ENCODE data around the gene RAB6D. TPM values are rescaled to one million over a fixed set of nuclear protein-coding genes. Genes with fewer than 3 reads are reported as not detected.

RAB6D gene
- total RNA-seq, 1 experiment from 2014 or later = 0.22 TPM

DNA sequence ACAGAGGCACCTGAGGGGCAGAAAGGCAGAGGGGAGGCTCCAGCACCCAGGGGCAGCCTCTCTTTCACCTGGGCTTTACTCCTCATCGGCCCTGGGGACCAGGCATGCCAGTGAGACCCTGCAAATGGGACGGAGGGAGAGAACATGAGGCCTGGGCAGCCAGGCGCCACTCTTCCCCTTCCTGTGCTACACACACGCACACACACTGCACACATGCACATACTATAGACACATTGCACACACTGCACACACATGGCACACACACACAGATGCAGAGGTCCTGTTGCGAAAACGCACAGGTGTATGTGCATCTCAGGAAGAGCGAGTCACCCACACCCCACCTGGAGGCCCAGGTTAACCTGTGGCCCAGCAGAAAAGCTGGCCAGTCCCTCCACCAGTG, 3.4 kb upstream of the RAB6D start:
- Mint-ChIP-seq H3K36me3 (no peaks in the 10 kb centered on the region), H3K4me3 (no peak overlapping the region)

DNA sequence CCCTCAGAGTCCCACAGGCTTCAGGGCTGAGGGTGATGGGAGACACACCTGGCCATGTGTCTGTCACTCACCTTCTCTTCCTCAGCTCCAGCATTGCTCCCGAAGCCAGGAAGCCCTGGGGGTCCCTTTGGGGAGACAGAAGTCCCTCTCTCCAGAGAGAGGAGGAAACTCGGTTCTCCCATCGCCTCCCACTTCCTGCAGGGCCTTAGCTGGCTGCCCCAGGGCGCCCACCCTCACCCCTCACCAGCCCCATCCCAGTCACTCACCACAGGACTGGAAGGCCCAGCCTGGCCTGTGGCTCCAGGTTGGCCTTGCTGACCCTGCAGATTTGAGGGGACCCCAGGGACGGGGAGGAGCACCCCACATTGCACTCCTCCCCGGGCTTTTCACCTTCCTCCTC, 2.7 kb upstream of the RAB6D start:
- POLR2A ChIA-PET = no interaction called here
- H3K36me3 Mint-ChIP-seq = no peaks in the 10 kb centered on the region
- H3K27me3 Mint-ChIP-seq (ENCODE audit: low read depth) = peaks cover 40% of the 10 kb centered on the region
- CTCF ChIA-PET = no interaction called here
- TF ChIP-seq EMX1 (CRISPR knock-in tag; IDR thresholded peaks at IDR 0.05) = no peak
- no peak for TF ChIP-seq IRF2 (CRISPR knock-in tag; IDR thresholded peaks at IDR 0.05; ENCODE audit: borderline replicate concordance, low read depth)
- TF ChIP-seq, protein P1, sequence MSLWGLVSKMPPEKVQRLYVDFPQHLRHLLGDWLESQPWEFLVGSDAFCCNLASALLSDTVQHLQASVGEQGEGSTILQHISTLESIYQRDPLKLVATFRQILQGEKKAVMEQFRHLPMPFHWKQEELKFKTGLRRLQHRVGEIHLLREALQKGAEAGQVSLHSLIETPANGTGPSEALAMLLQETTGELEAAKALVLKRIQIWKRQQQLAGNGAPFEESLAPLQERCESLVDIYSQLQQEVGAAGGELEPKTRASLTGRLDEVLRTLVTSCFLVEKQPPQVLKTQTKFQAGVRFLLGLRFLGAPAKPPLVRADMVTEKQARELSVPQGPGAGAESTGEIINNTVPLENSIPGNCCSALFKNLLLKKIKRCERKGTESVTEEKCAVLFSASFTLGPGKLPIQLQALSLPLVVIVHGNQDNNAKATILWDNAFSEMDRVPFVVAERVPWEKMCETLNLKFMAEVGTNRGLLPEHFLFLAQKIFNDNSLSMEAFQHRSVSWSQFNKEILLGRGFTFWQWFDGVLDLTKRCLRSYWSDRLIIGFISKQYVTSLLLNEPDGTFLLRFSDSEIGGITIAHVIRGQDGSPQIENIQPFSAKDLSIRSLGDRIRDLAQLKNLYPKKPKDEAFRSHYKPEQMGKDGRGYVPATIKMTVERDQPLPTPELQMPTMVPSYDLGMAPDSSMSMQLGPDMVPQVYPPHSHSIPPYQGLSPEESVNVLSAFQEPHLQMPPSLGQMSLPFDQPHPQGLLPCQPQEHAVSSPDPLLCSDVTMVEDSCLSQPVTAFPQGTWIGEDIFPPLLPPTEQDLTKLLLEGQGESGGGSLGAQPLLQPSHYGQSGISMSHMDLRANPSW (CRISPR knock-in tag; conservative IDR thresholded peaks at IDR 0.05; ENCODE audit: low read depth) = no peak
- no peak for TF ChIP-seq ZNF423 (CRISPR knock-in tag; IDR thresholded peaks at IDR 0.05)
- no peak for TF ChIP-seq OVOL2 (CRISPR knock-in tag; IDR thresholded peaks at IDR 0.05; ENCODE audit: borderline replicate concordance)
- TF ChIP-seq, protein P2, sequence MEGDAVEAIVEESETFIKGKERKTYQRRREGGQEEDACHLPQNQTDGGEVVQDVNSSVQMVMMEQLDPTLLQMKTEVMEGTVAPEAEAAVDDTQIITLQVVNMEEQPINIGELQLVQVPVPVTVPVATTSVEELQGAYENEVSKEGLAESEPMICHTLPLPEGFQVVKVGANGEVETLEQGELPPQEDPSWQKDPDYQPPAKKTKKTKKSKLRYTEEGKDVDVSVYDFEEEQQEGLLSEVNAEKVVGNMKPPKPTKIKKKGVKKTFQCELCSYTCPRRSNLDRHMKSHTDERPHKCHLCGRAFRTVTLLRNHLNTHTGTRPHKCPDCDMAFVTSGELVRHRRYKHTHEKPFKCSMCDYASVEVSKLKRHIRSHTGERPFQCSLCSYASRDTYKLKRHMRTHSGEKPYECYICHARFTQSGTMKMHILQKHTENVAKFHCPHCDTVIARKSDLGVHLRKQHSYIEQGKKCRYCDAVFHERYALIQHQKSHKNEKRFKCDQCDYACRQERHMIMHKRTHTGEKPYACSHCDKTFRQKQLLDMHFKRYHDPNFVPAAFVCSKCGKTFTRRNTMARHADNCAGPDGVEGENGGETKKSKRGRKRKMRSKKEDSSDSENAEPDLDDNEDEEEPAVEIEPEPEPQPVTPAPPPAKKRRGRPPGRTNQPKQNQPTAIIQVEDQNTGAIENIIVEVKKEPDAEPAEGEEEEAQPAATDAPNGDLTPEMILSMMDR (IDR thresholded peaks at IDR 0.05) = no peak
- peaks cover 16% of the 10 kb centered on the region for H3K4me1 Mint-ChIP-seq
- H3K9me3 Mint-ChIP-seq = no peaks in the 10 kb centered on the region
- H3K4me3 Mint-ChIP-seq = no peak overlapping the region
- H3K27ac Mint-ChIP-seq = no peak overlapping the region
- no peak for DNase-seq (ENCODE audit: low spot score)
- no peak for ATAC-seq

More for the DNA sequence above, 3.4 kb upstream of the RAB6D start:
- ATAC-seq (no peak), DNase-seq (ENCODE audit: low spot score) (no peak)
- Mint-ChIP-seq H3K27me3 (ENCODE audit: low read depth) (peaks cover 33% of the 10 kb centered on the region), H3K4me1 (peaks cover 11% of the 10 kb centered on the region), H3K27ac (no peak overlapping the region), H3K9me3 (no peaks in the 10 kb centered on the region)
- ChIA-PET CTCF (no interaction called here), POLR2A (no interaction called here)
- TF ChIP-seq, protein P1 (CRISPR knock-in tag; conservative IDR thresholded peaks at IDR 0.05; ENCODE audit: low read depth) = no peak
- TF ChIP-seq SMAD4 (CRISPR knock-in tag; IDR thresholded peaks at IDR 0.05) (no peak), OVOL2 (CRISPR knock-in tag; IDR thresholded peaks at IDR 0.05; ENCODE audit: borderline replicate concordance) (no peak), NR3C1 (CRISPR knock-in tag; conservative IDR thresholded peaks at IDR 0.05; ENCODE audit: low read depth) (no peak)
- TF ChIP-seq, protein P3, sequence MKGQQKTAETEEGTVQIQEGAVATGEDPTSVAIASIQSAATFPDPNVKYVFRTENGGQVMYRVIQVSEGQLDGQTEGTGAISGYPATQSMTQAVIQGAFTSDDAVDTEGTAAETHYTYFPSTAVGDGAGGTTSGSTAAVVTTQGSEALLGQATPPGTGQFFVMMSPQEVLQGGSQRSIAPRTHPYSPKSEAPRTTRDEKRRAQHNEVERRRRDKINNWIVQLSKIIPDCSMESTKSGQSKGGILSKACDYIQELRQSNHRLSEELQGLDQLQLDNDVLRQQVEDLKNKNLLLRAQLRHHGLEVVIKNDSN (CRISPR knock-in tag; IDR thresholded peaks at IDR 0.05) = no peak

DNA sequence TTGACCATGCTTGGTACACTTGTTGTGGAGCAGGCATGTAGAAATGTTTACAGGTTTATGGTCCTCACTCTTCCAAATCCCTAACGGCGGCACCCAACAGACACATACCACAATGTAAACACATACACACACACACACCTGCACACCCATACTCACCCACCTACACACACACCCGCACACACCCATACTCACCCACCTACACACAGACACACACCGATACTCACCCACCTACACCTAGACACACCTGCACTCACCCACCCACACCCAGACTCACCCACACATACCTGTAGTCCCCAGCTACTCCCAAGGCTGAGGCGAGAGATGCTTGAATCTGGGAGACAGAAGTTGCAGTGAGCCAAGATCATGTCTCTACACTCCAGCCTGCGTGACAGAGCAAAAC, 1.5 kb upstream of the RAB6D start:
- Mint-ChIP-seq H3K4me1 (peaks cover 16% of the 10 kb centered on the region), H3K9me3 (no peaks in the 10 kb centered on the region), H3K36me3 (no peaks in the 10 kb centered on the region), H3K27ac (no peak overlapping the region), H3K27me3 (ENCODE audit: low read depth) (peaks cover 46% of the 10 kb centered on the region), H3K4me3 (no peak overlapping the region)
- ChIA-PET CTCF (no interaction called here), POLR2A (no interaction called here)
- DNase-seq (ENCODE audit: low spot score) (no peak), ATAC-seq (no peak)
- TF ChIP-seq, protein P4, sequence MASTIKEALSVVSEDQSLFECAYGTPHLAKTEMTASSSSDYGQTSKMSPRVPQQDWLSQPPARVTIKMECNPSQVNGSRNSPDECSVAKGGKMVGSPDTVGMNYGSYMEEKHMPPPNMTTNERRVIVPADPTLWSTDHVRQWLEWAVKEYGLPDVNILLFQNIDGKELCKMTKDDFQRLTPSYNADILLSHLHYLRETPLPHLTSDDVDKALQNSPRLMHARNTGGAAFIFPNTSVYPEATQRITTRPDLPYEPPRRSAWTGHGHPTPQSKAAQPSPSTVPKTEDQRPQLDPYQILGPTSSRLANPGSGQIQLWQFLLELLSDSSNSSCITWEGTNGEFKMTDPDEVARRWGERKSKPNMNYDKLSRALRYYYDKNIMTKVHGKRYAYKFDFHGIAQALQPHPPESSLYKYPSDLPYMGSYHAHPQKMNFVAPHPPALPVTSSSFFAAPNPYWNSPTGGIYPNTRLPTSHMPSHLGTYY (CRISPR knock-in tag; IDR thresholded peaks at IDR 0.05) = no peak
- no peak for TF ChIP-seq CREB1 (CRISPR knock-in tag; IDR thresholded peaks at IDR 0.05)
- TF ChIP-seq ETV6 (CRISPR knock-in tag; IDR thresholded peaks at IDR 0.05) = no peak
- TF ChIP-seq TP53 (CRISPR knock-in tag; IDR thresholded peaks at IDR 0.05) = no peak
- no peak for TF ChIP-seq MXD4 (CRISPR knock-in tag; IDR thresholded peaks at IDR 0.05; ENCODE audit: borderline replicate concordance)
- no peak for TF ChIP-seq NR3C1 (CRISPR knock-in tag; conservative IDR thresholded peaks at IDR 0.05; ENCODE audit: low read depth)
- TF ChIP-seq, protein P5, sequence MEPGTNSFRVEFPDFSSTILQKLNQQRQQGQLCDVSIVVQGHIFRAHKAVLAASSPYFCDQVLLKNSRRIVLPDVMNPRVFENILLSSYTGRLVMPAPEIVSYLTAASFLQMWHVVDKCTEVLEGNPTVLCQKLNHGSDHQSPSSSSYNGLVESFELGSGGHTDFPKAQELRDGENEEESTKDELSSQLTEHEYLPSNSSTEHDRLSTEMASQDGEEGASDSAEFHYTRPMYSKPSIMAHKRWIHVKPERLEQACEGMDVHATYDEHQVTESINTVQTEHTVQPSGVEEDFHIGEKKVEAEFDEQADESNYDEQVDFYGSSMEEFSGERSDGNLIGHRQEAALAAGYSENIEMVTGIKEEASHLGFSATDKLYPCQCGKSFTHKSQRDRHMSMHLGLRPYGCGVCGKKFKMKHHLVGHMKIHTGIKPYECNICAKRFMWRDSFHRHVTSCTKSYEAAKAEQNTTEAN (CRISPR knock-in tag; IDR thresholded peaks at IDR 0.05) = no peak
- TF ChIP-seq, protein P6, sequence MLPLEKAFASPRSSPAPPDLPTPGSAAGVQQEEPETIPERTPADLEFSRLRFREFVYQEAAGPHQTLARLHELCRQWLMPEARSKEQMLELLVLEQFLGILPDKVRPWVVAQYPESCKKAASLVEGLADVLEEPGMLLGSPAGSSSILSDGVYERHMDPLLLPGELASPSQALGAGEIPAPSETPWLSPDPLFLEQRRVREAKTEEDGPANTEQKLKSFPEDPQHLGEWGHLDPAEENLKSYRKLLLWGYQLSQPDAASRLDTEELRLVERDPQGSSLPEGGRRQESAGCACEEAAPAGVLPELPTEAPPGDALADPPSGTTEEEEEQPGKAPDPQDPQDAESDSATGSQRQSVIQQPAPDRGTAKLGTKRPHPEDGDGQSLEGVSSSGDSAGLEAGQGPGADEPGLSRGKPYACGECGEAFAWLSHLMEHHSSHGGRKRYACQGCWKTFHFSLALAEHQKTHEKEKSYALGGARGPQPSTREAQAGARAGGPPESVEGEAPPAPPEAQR (CRISPR knock-in tag; IDR thresholded peaks at IDR 0.05) = no peak
- TF ChIP-seq, protein P7, sequence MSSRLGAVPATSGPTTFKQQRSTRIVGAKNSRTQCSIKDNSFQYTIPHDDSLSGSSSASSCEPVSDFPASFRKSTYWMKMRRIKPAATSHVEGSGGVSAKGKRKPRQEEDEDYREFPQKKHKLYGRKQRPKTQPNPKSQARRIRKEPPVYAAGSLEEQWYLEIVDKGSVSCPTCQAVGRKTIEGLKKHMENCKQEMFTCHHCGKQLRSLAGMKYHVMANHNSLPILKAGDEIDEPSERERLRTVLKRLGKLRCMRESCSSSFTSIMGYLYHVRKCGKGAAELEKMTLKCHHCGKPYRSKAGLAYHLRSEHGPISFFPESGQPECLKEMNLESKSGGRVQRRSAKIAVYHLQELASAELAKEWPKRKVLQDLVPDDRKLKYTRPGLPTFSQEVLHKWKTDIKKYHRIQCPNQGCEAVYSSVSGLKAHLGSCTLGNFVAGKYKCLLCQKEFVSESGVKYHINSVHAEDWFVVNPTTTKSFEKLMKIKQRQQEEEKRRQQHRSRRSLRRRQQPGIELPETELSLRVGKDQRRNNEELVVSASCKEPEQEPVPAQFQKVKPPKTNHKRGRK (CRISPR knock-in tag; IDR thresholded peaks at IDR 0.05; ENCODE audit: borderline replicate concordance) = no peak
- no peak for TF ChIP-seq JAZF1 (CRISPR knock-in tag; IDR thresholded peaks at IDR 0.05)
- no peak for TF ChIP-seq ZNF416 (CRISPR knock-in tag; IDR thresholded peaks at IDR 0.05)
